ENCODE data around the gene RBBP5.

RBBP5 gene

DNA sequence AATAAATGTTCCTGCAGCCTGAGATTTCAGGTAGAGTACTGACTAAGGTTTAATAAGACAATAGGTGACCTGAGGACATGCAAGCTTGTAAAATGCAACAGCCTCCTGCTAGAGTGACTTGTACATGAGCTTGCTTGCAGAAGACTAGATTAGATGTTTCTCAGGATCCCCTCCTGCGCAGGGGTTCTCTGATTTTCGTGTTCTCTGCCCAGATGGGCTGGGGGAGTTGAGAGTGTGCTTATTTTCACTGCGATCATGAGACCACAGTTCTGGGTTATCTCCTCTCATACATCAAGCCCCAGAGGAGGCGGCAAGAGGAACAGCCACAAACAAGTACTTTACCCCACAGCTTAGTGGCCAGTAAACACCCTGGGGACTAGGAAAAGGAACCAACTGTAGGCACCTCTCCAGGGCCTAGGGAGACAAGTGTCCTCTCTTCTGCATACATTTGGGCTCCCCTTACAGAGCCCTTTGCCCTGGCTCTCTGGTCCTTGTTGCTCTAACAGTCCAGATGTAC is 45.5 kb downstream of the RBBP5 start:
- no peak for DNase-seq (ENCODE audit: low read depth)
- TF ChIP-seq, protein P1, sequence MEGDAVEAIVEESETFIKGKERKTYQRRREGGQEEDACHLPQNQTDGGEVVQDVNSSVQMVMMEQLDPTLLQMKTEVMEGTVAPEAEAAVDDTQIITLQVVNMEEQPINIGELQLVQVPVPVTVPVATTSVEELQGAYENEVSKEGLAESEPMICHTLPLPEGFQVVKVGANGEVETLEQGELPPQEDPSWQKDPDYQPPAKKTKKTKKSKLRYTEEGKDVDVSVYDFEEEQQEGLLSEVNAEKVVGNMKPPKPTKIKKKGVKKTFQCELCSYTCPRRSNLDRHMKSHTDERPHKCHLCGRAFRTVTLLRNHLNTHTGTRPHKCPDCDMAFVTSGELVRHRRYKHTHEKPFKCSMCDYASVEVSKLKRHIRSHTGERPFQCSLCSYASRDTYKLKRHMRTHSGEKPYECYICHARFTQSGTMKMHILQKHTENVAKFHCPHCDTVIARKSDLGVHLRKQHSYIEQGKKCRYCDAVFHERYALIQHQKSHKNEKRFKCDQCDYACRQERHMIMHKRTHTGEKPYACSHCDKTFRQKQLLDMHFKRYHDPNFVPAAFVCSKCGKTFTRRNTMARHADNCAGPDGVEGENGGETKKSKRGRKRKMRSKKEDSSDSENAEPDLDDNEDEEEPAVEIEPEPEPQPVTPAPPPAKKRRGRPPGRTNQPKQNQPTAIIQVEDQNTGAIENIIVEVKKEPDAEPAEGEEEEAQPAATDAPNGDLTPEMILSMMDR (conservative IDR thresholded peaks at IDR 0.05; ENCODE audit: low read length): no peak

DNA sequence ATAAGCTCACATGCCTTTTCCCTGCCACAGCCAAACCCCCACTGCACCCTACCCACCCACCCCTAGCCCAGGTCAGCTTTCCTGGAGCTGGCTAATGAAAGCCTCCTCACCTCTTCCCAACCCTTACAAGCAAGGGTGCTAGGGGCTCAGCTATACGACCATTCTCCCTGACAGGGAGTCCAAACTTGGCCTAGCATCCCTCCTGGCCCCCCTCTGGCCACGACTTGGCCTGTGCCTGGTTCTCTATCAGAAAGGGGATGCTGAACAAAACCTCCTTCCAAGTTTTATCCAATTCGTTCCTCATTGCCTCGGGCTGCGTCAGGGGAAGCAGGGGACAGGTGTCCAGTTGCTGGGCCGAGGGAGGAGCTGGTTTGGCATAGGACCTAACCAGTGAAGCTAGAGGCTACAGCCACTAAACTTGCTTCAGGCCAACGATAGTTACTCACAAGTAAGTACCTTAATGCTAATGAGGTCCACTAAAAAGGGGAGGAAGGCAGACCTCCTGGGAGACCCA is 46.1 kb downstream of the RBBP5 start:
- TF ChIP-seq, protein P1 (conservative IDR thresholded peaks at IDR 0.05; ENCODE audit: low read length): no peak
- no peak overlapping the region for H3K4me3 ChIP-seq (ENCODE audit: low read length)
- no peak for DNase-seq (ENCODE audit: low read depth)

More for the DNA sequence above, 45.5 kb downstream of the RBBP5 start:
- H3K4me3 ChIP-seq (ENCODE audit: low read length): no peak overlapping the region

DNA sequence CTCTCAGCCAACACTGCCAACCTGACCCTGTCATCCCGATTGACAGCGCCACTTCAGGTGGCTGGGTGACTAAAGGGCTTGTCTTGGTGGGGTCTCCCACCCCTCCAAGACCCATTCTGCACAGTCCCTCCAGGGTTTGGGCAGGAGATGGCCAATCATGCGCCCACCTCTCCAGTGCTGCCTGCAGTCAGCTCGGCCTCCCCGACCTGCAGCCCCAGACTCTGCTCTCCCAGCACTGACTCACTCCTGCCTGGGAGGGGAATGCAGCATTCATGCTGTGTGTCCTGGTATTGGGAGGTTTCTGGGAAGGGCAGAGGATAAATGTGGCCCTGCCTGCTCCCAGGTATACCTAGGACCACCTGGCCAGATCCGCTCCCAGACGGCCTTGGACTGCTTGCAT is 47.3 kb downstream of the RBBP5 start:
- H3K4me3 ChIP-seq (ENCODE audit: low read length): no peak overlapping the region
- TF ChIP-seq, protein P1 (conservative IDR thresholded peaks at IDR 0.05; ENCODE audit: low read length): no peak
- DNase-seq (ENCODE audit: low read depth): no peak

DNA sequence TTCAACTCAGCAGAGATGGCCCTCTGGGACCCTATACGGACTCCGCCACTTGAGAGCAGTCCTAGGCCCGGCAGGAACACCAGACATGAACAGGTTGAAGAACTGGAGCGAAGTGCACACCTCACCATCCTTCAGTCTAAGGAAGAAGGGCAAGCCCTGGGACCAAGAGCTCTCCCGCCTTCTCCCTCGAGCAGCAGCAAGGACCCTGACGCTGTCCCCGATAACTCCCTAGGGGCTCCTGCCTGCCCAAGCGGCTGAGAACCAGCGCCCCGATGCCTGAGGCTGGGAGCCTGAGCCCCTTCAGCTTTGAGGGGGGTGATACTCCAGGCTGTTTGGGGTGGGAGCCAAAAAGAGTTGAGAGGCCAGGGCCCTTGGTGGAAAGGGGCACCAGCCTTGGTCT is 47.7 kb downstream of the RBBP5 start:
- no peak overlapping the region for H3K4me3 ChIP-seq (ENCODE audit: low read length)
- TF ChIP-seq, protein P1 (conservative IDR thresholded peaks at IDR 0.05; ENCODE audit: low read length): no peak
- DNase-seq (ENCODE audit: low read depth): no peak

DNA sequence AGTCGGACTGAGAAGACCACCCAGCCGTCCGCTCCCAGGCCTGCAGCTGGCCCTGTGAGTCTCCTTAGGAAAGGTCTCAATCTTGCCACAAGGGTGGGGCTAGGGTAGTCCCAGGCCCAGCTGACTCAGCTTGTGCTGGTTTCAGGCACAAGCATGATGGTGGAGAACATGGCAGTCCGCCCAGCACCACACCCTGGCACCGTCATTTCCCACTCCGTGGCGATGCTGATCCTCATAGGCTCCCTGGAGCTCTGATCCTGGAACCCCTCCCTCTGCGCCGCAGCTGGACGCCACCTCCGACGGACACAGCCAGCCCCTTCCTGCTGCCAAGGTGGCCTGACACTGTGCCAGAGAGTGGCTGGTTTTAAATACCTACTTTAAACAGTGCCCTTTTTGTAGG is 48.3 kb downstream of the RBBP5 start:
- TF ChIP-seq, protein P1 (conservative IDR thresholded peaks at IDR 0.05; ENCODE audit: low read length): no peak
- DNase-seq (ENCODE audit: low read depth): no peak
- H3K4me3 ChIP-seq (ENCODE audit: low read length): no peak overlapping the region

DNA sequence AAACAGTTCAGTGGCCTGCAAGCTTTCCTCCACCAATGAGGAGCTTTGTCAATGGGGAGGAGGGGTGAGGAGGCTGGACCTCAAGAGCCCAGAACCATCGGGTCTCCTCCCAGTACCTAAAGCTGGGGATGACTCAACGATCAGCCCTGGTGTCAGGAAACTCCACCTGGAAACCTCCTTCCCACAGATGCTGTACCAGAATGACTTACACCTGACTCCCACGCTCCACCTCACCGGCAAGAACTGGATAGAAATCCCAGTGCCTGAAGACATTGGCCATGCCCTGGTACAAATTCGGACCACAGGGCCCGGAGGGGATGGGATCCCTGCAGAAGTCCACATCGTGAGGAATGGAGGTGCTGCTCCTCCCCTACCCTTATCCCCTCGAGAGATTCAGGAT is 48.9 kb downstream of the RBBP5 start:
- H3K4me3 ChIP-seq (ENCODE audit: low read length): no peak overlapping the region
- TF ChIP-seq, protein P1 (conservative IDR thresholded peaks at IDR 0.05; ENCODE audit: low read length): no peak
- DNase-seq (ENCODE audit: low read depth): no peak

DNA sequence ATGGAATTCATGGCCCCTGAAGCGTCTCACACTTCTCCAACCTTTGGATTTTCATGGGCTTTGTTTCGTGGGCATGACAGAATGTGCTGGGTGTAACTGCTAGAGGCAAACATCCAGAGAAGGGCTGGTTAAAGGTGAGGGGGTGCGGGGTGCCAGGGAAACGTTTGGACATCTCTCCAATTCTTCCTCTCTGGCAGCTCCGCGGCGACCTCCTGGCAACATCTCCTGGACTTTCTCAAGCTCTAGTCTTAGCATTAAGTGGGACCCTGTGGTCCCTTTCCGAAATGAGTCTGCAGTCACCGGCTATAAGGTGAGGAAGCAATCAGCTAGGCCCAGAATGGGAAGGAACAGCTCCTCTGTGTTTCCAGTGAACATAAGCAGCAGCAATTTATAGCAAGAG is 49.5 kb downstream of the RBBP5 start:
- no peak for DNase-seq (ENCODE audit: low read depth)
- TF ChIP-seq, protein P1 (conservative IDR thresholded peaks at IDR 0.05; ENCODE audit: low read length): no peak
- no peak overlapping the region for H3K4me3 ChIP-seq (ENCODE audit: low read length)
